Measurements from ENCODE around the gene PHTF2.

- TF ChIP-seq CTCF (IDR thresholded peaks at IDR 0.05) (no peak), EZH2 (IDR thresholded peaks at IDR 0.05) (no peak), EZH2phosphoT487 (IDR thresholded peaks at IDR 0.05) (no peak)
Observed at GRCh38 chr7:77791336-77791735, 7.2 kb upstream of the PHTF2 start.
